Stimulated activated CD8-positive, alpha-beta memory T cell treated with anti-CD3 and anti-CD28 coated beads, Interleukin-15, amount 100 ng/mL, for 48 hours (primary cell): ENCODE data around the gene CYB5D1.
A peak's percentile ranks its signal among the peaks of the same experiment; 100 is the strongest.
"Not testable (repeated sequence)": the region's sequence is repeated elsewhere in the genome, so short reads cannot be mapped to it uniquely, and the experiment has no call there.

ENCODE experiments used
- DNase-seq, 2 donors: peaks; one replicate each; pipeline ENCODE4 v3.0.0-alpha.2; 2020; ENCODE audit warnings: low read depth in 2 of 2

The CYB5D1 gene, protein sequence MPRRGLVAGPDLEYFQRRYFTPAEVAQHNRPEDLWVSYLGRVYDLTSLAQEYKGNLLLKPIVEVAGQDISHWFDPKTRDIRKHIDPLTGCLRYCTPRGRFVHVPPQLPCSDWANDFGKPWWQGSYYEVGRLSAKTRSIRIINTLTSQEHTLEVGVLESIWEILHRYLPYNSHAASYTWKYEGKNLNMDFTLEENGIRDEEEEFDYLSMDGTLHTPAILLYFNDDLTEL

DNA sequence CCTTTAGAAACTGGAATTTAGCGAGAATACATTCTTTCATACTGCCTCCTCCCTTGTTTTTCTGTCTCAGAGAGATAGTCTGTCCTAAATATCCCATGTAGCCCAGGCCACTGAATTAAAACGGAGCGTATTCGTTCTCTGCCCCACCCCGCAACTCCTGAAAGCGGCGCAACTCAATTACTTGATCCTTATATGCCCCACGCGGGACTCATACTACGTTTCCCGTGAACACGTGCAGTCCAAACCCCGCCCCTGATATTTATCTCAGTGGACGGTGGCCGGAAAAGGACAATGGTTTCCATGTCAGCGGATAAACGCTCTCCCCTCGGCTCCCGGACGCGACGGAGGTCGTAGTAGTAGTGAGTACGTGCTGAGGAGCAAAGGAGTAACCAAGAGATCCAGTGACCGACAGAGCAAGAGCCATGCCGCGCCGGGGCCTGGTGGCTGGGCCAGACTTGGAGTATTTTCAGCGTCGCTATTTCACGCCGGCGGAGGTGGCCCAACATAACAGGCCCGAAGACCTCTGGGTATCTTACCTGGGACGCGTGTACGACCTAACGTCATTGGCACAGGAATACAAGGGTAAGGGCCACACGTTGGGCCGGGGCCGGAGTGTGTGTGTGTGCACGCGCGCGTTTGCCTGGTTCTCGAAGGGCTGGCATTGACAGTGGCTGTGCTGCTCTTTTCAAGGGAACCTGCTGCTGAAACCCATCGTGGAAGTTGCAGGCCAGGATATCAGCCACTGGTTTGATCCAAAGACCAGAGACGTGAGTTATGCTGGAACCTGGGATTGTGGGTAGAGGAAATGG lies at the start of gene CYB5D1:
TSS of gene CYB5D1 (plus strand) at position 291 of the 809 bp plus-strand sequence. CDS start at position 423, 132 bp downstream.
- DNase-seq, result peak; percentile 74 to 79

DNA sequence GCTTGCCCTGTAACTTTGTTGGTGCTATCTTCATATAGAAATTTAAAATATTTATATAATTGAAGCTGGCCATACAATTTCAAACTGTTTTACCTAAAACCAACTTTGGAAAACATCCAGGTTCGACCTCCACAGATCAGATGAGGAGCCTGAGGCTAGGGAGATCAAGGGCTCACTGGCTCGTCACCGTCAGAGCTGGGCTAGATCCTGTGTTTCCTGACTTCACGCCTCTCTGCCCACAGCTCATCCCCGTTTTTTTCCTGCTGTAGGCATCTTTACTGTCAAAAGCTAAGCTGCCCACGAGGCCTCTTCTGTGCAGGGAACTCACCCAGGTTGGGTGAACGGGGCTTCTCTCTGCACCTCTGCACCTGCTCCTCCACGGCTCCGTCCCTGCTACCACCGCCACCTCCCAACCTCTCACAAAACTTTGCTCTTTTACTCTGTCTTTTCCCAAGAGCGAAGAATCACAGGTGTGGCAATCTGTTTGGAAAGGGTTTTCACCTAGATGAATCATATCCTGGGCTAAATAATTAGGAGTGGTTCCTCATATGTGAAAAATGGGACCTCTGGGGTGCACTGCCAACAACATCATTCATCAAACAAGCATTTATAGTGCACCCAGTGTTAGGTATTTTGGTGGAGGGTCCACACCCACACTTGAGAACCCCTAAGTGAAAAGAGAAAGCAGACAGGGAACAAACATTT lies 48.6 kb upstream of the CYB5D1 start:
- DNase-seq, result no peak

DNA sequence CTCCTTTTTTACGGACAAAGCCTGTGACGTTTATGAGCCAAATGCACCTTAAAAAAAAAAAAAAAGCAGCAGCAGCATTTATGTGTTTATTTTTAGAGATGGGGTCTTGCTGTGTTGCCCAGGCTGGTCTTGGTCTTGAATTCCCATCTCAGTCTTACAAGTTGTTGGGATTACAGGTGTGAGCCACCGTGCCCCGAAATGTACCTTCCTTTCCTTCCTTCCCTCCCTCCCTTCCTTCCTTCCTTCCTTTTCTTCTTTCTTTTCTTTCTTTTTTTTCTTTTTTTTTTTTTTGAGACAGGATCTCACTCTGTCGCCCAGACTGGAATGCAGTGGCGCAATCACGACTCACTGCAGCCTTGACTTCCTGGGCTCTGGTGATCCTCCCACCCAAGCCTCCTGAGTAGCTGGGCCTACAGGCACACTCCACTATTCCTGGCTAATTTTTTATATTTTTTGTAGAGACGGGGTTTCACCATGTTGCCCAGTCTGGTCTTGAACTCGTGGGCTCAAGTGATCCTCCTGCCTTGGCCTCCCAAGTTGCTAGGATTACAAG lies 47.9 kb upstream of the CYB5D1 start:
- not testable (repeated sequence) for DNase-seq

DNA sequence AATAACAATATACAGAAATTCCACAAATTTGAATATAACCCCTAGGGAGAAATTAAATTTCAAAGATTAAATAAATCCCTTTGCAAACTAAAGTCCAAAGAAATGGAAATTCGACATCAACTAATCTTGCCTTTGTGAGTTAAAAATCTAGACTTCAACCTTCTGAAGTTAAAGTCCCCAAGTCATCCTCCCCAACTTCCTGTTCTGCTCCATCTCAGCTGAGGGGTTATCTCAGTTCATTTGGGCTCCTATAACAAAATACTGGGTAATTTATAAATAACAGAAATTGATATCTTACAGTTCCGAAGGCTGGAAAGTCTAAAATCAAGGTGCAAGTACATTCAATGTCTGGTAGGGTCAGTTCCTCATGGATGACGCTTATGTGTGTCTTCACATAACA lies 46.6 kb upstream of the CYB5D1 start:
- DNase-seq, result no peak

DNA sequence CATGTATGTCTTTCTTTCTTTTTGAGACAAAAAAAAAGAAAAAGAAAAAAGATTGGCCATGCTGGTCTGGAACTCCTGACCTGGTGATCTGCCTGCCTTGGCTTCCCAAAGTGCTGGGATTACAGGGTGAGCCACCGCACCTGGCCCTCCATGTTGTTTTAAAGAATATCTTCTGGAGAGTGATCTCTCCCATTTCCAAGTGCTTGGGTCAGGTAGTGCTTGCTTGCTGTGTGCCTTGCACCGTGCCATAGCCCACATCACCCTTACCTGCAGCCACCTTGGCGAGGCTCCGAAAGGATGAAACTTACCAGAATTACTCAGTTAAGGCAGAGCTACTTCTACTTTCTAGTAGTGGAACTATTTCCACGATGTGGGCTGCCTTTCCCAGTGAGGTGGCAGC lies 42.8 kb upstream of the CYB5D1 start:
- no peak for DNase-seq

DNA sequence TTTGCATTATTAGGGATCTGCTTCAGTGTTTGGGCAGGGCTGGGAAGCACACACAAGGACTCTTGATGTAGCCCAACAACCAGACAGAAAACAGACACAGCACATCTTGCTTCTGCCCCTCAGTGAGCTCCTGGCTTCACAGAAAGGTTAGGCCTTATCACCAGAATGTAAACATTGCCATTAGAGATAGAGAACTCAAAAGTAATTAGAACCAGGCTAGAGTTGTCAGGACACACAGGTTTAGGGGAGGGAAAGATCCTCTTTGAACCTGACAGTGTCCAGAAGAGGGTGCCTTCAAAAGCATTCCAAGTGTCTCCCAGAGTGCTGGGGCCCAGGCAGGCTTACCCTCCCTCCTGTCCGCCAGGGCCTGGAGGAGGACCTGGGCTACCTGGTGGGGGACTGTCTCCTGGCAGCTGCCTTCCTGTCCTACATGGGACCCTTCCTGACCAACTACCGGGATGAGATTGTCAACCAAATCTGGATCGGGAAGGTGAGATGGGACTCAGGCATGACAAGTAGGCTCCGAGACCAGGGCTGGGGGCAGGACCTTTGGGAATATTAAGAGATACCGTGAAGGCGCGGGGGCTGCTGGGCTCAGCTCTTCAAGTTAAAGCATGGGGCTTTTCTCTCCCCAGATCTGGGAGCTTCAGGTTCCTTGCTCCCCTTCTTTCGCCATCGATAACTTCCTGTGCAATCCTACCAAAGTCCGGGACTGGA lies 40.7 kb upstream of the CYB5D1 start:
- no peak for DNase-seq

DNA sequence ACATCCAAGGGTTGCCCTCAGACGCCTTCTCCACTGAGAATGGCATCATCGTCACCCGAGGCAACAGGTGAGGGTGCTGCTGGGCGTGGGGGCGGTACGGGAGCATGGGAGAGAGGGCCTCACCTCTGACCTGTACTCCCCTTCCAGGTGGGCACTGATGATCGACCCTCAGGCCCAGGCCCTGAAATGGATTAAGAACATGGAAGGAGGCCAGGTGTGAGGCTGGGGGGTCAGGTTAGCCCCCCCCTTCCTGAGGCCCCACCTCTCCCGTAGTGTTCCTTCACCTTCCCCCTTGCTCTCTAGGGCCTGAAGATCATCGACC lies 40.2 kb upstream of the CYB5D1 start:
- DNase-seq, result no peak

DNA sequence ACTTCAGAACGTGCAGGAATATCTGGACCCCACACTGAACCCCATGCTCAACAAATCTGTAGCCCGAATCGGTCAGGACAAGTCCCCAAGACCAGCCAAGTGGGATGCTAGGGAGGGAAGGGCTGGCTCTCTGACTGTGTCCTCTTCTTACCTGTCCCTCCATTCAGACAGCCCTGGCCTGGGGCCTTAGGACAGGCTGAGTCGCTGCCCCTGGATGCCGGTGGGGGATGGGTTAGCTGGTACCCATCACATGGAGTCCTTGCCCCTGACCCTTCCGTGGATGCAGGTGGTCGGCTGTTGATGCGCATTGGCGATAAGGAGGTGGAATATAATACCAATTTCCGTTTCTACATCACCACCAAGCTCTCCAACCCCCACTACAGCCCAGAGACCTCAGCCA lies 39.8 kb upstream of the CYB5D1 start:
- DNase-seq, result no peak

DNA sequence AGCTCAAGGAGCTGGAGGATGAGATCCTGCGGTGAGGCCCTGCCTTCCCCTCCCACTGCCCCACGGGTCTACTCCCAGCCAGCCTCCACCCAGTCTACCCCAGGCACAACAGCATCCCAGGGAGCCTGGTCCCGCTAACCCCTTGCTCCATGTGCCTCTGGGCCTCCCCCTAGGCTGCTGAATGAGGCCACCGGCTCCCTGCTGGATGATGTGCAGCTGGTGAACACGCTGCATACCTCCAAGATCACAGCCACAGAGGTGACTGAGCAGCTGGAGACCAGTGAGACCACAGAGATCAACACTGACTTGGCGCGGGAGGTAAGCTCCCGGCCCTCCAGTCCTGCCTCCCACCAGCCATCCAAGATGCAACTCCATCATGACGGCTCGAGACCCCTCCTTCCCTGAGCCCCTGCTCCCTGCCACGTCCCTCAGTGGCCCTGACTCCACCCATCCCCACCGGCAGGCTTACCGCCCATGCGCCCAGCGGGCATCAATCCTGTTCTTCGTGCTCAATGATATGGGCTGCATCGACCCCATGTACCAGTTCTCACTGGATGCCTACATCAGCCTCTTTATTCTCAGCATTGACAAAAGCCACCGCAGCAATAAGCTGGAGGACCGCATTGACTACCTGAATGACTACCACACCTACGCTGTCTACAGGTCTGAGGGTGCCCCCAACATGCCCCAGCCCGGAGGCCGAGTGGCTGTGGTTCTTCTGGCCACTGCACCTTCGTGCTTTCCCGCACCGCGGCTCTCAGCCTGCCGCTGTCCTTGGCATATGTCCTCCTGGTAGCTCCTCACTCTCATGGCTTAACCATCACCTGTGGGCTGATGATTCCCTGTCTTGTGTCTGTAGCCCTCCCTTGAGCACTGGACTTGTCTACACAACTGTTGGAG lies 38.8 kb upstream of the CYB5D1 start:
- no peak for DNase-seq

DNA sequence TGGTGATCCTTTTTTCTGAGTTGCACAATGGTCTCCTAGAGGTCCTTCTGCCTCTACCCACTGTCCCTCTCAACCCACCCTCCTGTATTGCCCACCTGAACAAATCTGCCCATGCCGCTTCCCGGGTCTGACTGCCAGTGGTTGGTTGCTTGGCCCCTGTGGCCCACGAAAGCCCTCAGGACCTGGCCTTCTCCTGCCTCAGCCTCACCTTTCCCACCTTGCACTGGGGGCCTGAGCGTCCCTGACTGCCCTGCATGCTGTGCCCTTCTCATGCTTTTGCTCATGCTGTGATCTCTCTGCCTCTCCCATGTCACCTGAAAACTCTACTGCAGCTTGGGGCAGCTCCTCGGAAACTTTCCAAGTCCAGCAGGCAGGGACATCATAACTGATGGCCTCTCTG lies 37.6 kb upstream of the CYB5D1 start:
- no peak for DNase-seq

DNA sequence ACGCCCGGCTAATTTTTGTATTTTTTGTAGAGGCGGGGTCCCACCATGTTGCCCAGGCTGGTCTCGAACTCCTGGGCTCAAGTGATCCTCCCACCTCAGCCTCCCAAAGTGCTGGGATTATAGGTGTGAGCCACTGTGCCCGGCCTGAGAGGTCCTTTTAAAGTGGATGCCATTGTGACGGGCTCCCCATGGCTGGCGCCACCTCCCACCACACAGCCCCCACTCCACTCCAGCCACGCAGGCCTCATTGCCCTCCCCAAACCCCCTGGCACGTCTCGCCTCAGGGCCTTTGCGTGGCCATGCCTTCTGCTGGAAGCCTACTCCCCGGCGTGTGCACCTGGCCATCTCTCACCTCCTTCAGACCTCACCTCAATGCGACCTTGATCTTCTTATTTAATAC lies 35.7 kb upstream of the CYB5D1 start:
- DNase-seq, result no peak

DNA sequence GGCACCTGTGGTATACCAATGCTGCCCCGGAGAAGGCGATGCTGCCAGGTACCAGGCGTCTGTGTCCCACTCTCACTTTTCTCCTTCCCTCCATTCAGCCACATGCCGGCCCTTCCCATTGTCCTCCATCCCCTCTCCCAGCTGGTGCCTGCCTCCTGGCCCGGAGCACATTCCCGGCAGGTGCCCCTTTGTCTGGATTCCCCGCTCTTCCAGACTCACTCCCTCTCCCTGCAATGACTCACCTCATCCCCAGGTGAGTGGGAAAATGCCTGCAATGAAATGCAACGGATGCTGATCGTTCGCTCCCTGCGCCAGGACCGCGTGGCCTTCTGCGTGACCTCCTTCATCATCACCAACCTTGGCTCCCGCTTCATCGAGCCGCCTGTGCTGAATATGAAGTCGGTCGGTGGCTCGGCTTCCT lies 34.2 kb upstream of the CYB5D1 start:
- DNase-seq, result no peak

DNA sequence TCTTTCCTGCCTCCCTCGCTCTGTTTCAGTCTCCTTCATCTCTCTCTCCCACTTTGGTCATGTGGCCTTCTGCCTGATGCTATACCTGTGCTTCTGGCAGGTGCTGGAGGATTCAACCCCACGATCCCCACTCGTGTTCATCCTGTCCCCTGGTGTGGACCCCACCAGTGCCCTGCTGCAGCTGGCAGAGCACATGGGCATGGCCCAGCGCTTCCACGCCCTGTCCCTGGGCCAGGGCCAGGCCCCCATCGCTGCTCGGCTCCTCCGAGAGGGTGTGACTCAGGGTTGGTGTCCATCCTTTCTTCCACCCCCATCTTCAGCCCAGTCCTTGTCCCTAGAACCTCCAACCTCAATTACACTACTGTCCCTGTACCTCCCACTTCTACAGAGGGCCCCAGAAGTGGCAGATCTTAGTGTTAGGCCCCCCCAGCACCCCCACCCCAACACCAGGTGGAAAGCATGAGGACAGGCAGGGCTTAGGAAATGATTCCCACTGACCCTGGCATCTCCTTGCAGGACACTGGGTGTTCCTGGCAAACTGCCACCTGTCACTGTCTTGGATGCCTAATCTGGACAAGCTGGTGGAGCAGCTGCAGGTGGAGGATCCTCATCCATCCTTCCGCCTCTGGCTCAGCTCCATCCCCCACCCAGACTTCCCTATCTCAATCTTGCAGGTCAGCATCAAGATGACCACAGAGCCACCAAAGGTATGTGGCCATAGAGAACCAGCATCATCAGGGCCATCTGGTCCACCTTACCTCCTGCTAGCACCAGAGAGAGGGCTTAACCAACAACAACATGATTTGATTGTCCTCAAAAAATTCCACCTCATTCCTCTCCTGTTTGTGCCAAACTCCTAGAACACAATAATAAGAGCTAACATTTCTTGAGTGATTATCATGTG lies 33.5 kb upstream of the CYB5D1 start:
- no peak for DNase-seq

DNA sequence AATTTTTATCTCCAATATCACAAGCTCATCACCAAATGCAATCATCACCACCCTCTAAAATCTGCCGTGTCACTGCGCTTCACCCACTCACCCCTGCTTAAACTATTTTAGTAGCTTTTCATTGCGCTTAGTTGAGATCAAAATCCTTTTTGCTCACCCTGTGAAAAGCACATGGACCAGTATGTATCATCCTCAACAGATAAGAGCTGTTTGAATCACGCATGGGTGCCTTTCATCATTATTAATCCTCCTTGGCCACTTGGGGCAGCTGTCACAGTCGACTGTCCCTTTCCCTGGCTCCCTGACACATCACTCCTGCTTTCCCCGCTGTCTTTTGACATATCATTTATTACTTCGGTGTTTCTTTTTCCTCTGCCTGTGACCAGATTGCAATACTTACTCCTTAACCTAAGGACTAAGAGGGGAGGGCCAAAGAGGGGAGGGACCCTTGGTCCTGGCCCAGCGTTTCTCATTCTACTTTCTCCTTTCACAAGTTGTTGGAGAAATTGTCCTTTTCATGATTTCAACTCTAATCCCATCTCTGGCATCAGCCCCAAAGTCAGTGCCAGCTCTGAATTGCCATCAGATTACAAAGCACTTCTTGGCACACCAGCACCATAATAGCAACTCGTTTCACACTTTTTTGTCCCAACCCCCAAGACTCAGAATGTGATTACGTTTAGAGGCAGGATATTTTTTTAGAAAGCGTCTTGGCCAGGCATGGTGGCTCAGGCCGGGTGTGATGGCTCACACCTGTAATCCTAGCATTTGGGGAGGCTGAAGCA lies 32.4 kb upstream of the CYB5D1 start:
- no peak for DNase-seq

DNA sequence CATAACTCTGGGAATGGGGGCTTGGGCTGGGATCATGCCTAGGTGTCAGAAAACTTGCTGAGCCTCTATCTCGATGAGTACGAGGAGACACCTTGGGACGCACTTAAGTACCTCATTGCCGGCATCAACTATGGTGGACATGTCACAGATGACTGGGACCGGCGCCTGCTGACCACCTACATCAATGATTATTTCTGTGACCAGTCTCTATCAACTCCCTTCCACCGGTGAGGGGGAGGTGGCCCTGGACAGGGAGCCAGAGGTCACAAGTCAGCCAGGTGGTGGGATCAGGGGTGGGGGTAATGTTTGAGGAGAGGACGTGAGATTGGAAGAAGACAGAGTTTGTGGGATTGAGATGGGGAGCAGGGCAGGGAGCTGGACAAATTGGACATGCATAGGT lies 27.2 kb upstream of the CYB5D1 start:
- no peak for DNase-seq

DNA sequence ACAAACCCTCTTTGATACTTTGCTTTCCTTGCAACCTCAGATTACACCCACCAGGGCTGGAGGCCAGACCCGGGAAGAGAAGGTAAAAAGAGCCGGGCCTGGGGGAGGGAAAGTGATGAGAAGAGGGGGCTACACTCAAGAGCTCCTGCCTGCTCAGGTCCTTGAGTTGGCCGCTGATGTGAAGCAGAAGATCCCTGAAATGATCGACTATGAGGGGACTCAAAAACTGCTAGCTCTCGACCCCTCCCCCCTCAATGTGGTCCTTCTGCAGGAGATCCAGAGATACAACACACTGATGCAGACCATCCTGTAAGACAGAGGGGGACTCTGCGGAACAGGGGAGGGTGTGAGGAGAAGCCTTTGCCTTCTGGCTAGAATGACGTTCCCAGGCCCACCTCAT lies 26.6 kb upstream of the CYB5D1 start:
- DNase-seq, result no peak

DNA sequence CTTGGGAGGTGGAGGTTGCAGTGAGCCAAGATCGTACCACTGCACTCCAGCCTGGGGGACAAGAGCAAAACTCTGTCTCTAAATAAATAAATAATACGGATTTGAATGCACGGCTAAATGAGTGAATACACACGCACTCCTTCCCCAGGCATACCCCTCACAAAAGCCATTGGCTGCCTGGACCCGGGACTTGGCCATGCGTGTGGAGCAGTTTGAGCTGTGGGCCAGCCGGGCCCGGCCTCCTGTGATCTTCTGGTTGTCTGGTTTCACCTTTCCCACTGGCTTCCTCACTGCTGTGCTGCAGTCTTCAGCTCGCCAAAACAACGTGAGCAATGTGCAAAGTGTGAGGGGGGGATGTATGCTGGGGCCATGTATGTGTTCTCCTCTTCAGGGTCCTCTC lies 25.4 kb upstream of the CYB5D1 start:
- no peak for DNase-seq

DNA sequence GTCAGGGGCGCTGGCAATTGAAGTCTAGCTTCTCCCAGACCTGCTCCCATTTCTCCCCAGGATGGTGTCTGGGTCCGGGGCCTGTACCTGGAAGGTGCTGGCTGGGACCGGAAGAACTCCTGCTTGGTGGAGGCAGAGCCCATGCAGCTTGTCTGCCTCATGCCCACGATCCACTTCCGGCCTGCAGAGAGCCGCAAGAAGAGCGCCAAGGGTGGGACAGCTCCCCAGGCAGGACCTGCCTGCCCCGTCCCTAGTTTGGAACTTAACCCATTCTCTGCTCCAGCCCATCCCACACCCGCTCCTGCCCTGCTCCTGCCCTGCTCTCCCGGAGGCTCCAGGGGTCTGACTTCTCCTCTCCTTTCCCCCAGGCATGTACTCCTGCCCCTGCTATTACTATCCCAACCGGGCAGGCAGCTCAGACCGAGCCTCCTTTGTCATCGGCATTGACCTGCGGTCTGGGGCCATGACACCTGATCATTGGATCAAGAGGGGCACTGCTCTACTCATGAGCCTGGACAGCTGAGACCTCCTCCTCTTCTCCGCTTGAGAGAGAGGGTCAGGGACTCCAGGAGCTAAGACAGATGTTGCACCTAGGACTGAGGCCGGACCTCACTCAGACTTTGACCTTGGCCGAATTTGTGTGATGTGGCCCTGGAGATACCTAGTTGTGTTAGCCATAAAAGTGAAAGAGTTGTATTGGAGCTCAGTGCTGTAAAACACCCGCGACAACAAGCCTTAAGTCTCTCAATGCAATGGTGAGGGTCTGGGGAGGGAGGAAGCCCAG lies 24.6 kb upstream of the CYB5D1 start:
- DNase-seq, result no peak
